GM10847 (cell line): ENCODE results near the gene PER1.

ENCODE experiments used
- POLR2A ChIP-seq: IDR thresholded peaks from 2 replicates; pipeline ENCODE4 v1.6.1; 2011; ENCODE audit not compliant: insufficient read length; ENCODE audit errors: extremely low read depth

The PER1 gene

GRCh38 chr17:8141045-8141444 lies 11.2 kb downstream of the PER1 start:
- no peak for TF ChIP-seq POLR2A

- no peak for TF ChIP-seq POLR2A
Observed at GRCh38 chr17:8140065-8141029, 11.9 kb downstream of the PER1 start.

GRCh38 chr17:8138672-8139371 lies 13.4 kb downstream of the PER1 start:
- TF ChIP-seq POLR2A = peak; percentile 49

GRCh38 chr17:8138374-8138671 lies 13.9 kb downstream of the PER1 start:
- TF ChIP-seq POLR2A = no peak

GRCh38 chr17:8137645-8138373 lies 14.4 kb downstream of the PER1 start:
- TF ChIP-seq POLR2A = no peak

- no peak for TF ChIP-seq POLR2A
Observed at GRCh38 chr17:8133941-8134340, 18.3 kb downstream of the PER1 start.

GRCh38 chr17:8133399-8133798 lies 18.8 kb downstream of the PER1 start:
- TF ChIP-seq POLR2A = no peak

- TF ChIP-seq POLR2A = no peak
Observed at GRCh38 chr17:8131844-8132441, 20.3 kb downstream of the PER1 start.

- TF ChIP-seq POLR2A = no peak
Observed at GRCh38 chr17:8128125-8128784, 23.9 kb downstream of the PER1 start.

GRCh38 chr17:8126491-8127066 lies 25.6 kb downstream of the PER1 start:
- TF ChIP-seq POLR2A = peak; percentile 18

- TF ChIP-seq POLR2A = no peak
Observed at GRCh38 chr17:8125947-8126490, 26.2 kb downstream of the PER1 start.

GRCh38 chr17:8125154-8125946 lies 26.9 kb downstream of the PER1 start:
- no peak for TF ChIP-seq POLR2A

- TF ChIP-seq POLR2A = no peak
Observed at GRCh38 chr17:8124350-8125153, 27.7 kb downstream of the PER1 start.
